ENCODE measurements around the gene SLC41A1. TPM values are rescaled to one million over a fixed set of nuclear protein-coding genes. Genes with fewer than 3 reads are reported as not detected.

Gene SLC41A1
- total and polyA plus RNA-seq, 2 donors (not counting 1 experiment from before 2014, with no cell fraction given), result 15.8 to 24.2 TPM

- Histone ChIP-seq H3K9ac (ENCODE audit: low read length) (peak overlapping the region; percentile 89), H3K27ac (ENCODE audit: low read length in 2 of 2) (peak overlapping the region; percentile 60 to 77), H3K9me3 (ENCODE audit: control extremely low read depth in 1 of 3, control insufficient read depth in 2 of 3, insufficient read depth in 1 of 3, low read length in 2 of 3) (no peaks in the 10 kb centered on the region), H2AFZ (ENCODE audit: insufficient read depth, low read depth, low read length, poor library complexity, severe bottlenecking) (peak overlapping the region; percentile 96), H3K79me2 (ENCODE audit: control insufficient read depth, insufficient read depth, low read length) (peaks cover 42% of the 10 kb centered on the region), H3K4me2 (replicated peaks; ENCODE audit: low read depth, low read length, poor library complexity, severe bottlenecking) (peak overlapping the region; percentile 97), H3K4me1 (ENCODE audit: control insufficient read depth in 2 of 2, insufficient read depth in 2 of 2, low read length in 2 of 2) (peaks cover 33 to 46% of the 10 kb centered on the region in 2 donors), H4K20me1 (ENCODE audit: control insufficient read depth, insufficient read depth, low read length, poor library complexity, severe bottlenecking) (no peaks in the 10 kb centered on the region), H3K36me3 (replicated peaks in 1 of 2; ENCODE audit: control extremely low read depth in 1 of 2, control insufficient read depth in 1 of 2, extremely low read depth in 1 of 2, insufficient read depth in 2 of 2, low read length in 1 of 2) (peaks cover 0 to 24% of the 10 kb centered on the region in 2 experiments), H3K4me3 (ENCODE audit: control extremely low read depth in 1 of 5, extremely low read depth in 1 of 5, insufficient read depth in 1 of 5, low read depth in 2 of 5, low read length in 4 of 5) (peak overlapping the region; percentile 52 to 83 (median 80)), H3K27me3 (replicated peaks in 1 of 4; ENCODE audit: control extremely low read depth in 1 of 4, control insufficient read depth in 3 of 4, insufficient read depth in 4 of 4, low read length in 3 of 4) (no peaks in the 10 kb centered on the region)
- ChIA-PET POLR2A (interaction anchor here (0.7 to 0.8 kb wide), 2 partner anchors 133 to 227 kb away, joined by 3 read pairs; no protein-coding TSS in a partner anchor), CTCF (interaction anchor here (1.2 to 2.2 kb wide), 2 partner anchors 20 to 46 kb away, joined by 3 to 10 read pairs; no protein-coding TSS in a partner anchor)
- Mint-ChIP-seq H3K4me3 (peak overlapping the region; percentile 95), H3K27me3 (no peaks in the 10 kb centered on the region), H3K9me3 (ENCODE audit: insufficient read depth) (no peaks in the 10 kb centered on the region), H3K4me1 (peaks cover 53% of the 10 kb centered on the region), H3K27ac (peak overlapping the region; percentile 92)
- WGBS (ENCODE audit: insufficient coverage), result 9% methylated on average over 7 of the region's 16 CpGs
- intact Hi-C loops (cut with micrococcal nuclease), result no loop called here
- DNase-seq, result peak; percentile 51
- ATAC-seq (ENCODE audit: low read depth), result peak; percentile 5
- TF ChIP-seq EZH2 (IDR thresholded peaks at IDR 0.05; ENCODE audit: borderline replicate concordance, insufficient read depth, low read depth, low read length, poor library complexity, severe bottlenecking), result no peak
- no peak for TF ChIP-seq CTCF (IDR thresholded peaks at IDR 0.05)
Observed at GRCh38 chr1:205812271-205812877, 624 bp downstream of the SLC41A1 start.

- peaks cover 60% of the 10 kb centered on the region for H3K4me1 Mint-ChIP-seq
- ChIA-PET CTCF (interaction anchor here (1.1 to 2.2 kb wide), 7 partner anchors 10 to 282 kb away, joined by 3 to 10 read pairs (median 4); partner anchors contain the start of gene RAB29), POLR2A (interaction anchor here (0.8 kb wide), 1 partner anchor 228 kb away, joined by 3 read pairs; no protein-coding TSS in a partner anchor)
- Histone ChIP-seq H3K79me2 (ENCODE audit: control insufficient read depth, insufficient read depth, low read length) (peaks cover 42% of the 10 kb centered on the region), H3K4me1 (ENCODE audit: control insufficient read depth in 2 of 2, insufficient read depth in 2 of 2, low read length in 2 of 2) (peaks cover 33 to 46% of the 10 kb centered on the region in 2 donors), H3K4me2 (replicated peaks; ENCODE audit: low read depth, low read length, poor library complexity, severe bottlenecking) (peak overlapping the region; percentile 97), H3K4me3 (ENCODE audit: control extremely low read depth in 1 of 5, extremely low read depth in 1 of 5, insufficient read depth in 1 of 5, low read depth in 2 of 5, low read length in 4 of 5) (peak overlapping the region in 3 of 5 experiments; percentile 80 to 83 (median 83)), H3K27ac (ENCODE audit: low read length in 2 of 2) (peak overlapping the region; percentile 60 to 77), H3K9me3 (ENCODE audit: control extremely low read depth in 1 of 3, control insufficient read depth in 2 of 3, insufficient read depth in 1 of 3, low read length in 2 of 3) (no peaks in the 10 kb centered on the region), H3K27me3 (replicated peaks in 1 of 4; ENCODE audit: control extremely low read depth in 1 of 4, control insufficient read depth in 3 of 4, insufficient read depth in 4 of 4, low read length in 3 of 4) (no peaks in the 10 kb centered on the region), H4K20me1 (ENCODE audit: control insufficient read depth, insufficient read depth, low read length, poor library complexity, severe bottlenecking) (no peaks in the 10 kb centered on the region), H3K36me3 (replicated peaks in 1 of 2; ENCODE audit: control extremely low read depth in 1 of 2, control insufficient read depth in 1 of 2, extremely low read depth in 1 of 2, insufficient read depth in 2 of 2, low read length in 1 of 2) (peaks cover 0 to 25% of the 10 kb centered on the region in 2 experiments), H3K9ac (ENCODE audit: low read length) (peak overlapping the region; percentile 89), H2AFZ (ENCODE audit: insufficient read depth, low read depth, low read length, poor library complexity, severe bottlenecking) (no peak overlapping the region)
- peak overlapping the region; percentile 95 for H3K4me3 Mint-ChIP-seq
- WGBS (ENCODE audit: insufficient coverage), result 100% methylated on average over 2 of the region's 5 CpGs
- peak overlapping the region; percentile 92 for H3K27ac Mint-ChIP-seq
- H3K27me3 Mint-ChIP-seq, result no peaks in the 10 kb centered on the region
- TF ChIP-seq CTCF (IDR thresholded peaks at IDR 0.05) (no peak), EZH2 (IDR thresholded peaks at IDR 0.05; ENCODE audit: borderline replicate concordance, insufficient read depth, low read depth, low read length, poor library complexity, severe bottlenecking) (no peak)
- H3K9me3 Mint-ChIP-seq (ENCODE audit: insufficient read depth), result no peaks in the 10 kb centered on the region
- intact Hi-C loops (cut with micrococcal nuclease), result no loop called here
- DNase-seq, result no peak
- no peak for ATAC-seq (ENCODE audit: low read depth)
Observed at GRCh38 chr1:205811660-205812059, 1.3 kb downstream of the SLC41A1 start.

All from B cell (primary cell).